GM18868 (cell line): Measurements from ENCODE around the gene EPO.
A peak's percentile ranks its signal among the peaks of the same experiment; 100 is the strongest.
"Not testable (repeated sequence)": the region's sequence is repeated elsewhere in the genome, so short reads cannot be mapped to it uniquely, and the experiment has no call there.

Source experiments
- ATAC-seq: cut with Tn5 transposase; IDR thresholded peaks from one replicate; pipeline ENCODE4 v1.9.1; 2021; ENCODE audit warnings: mild to moderate bottlenecking, moderate library complexity; ENCODE audit not compliant: unreplicated experiment

The EPO gene

DNA sequence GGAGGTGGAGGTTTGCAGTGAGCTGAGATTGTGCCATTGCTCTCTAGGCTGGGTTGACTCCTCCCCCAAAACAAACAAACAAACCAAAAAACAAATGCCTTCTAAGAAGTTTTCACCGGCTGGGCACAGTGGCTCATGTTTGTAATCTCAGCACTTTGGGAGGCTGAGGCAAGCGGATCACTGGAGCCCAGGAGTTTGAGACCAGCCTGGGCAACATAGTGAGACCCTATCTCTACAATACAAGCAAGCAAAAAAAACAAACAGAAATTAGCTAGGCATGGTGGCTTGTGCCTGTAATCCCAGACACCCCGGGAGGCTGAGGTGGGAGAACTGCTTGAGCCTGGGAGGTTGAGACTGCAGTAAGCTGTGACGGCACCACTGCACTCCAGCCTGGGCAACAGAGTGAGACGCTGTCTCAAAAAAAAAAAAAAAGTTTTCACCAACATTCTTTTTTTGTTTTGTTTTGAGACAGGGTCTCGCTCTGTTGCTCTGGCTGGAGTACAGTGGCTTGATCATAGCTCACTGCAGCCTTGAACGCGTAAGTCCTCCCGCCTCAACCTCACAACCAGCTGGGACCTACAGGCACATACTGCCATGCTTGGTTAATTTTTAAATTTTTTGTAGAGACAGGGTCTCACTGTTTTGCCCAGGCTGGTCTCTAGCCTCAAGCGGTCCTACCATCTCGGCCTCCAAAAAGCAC, 11.8 kb downstream of the EPO start:
- no peak for ATAC-seq

DNA sequence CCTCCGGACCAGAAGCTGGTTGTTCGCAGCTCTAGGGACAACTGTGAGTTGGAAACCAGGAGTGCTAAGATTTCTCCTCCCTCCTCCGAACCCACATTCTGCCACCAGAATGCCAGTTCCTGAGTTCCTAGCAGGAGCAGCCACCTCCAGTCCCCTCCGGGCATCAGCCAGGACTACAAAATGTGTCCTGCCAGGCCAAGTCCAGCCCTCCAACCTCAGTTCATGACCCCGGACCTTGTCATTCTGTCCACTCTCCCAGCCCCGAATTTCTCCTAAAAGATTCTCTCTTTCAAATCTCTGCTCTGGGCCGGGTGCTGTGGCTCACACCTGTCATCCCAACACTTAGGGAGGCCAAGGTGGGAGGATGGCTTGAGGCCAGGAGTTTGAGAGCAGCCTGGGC, 15.5 kb downstream of the EPO start:
- ATAC-seq, result no peak

DNA sequence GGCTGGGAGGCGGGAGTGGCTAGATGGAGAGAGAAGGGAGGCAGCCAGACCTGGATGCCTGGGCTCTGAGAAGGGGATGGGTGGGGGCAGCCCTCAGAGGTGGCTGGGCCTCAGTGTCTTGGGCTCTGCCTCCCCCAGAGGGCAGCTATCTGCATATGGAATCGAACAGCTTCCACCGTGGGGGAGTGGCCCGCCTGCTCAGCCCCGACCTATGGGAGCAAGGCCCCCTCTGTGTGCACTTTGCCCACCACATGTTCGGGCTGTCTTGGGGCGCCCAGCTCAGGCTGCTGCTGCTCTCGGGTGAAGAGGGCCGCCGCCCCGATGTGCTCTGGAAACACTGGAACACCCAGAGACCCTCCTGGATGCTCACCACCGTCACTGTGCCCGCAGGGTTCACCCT, 16.4 kb downstream of the EPO start:
- no peak for ATAC-seq

DNA sequence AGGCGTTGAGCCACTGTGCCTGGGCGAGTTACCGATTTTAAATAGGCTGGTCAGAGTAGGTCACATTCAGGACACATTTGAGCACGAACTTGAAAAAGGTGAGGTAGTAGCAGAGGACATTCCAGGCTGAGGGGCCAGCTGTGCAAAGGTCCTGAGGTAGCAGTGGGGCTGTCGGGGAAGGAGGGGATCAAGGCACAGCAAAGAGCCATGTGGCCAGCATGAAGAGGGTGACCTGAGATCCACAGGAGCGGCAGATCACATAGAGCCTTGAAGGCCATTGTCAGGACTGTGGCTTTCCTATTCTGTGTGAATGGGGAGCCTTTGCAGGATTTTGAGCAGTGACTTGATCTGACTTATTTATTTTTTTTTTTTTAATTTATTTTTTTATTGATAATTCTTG, 19.7 kb downstream of the EPO start:
- ATAC-seq, result no peak

DNA sequence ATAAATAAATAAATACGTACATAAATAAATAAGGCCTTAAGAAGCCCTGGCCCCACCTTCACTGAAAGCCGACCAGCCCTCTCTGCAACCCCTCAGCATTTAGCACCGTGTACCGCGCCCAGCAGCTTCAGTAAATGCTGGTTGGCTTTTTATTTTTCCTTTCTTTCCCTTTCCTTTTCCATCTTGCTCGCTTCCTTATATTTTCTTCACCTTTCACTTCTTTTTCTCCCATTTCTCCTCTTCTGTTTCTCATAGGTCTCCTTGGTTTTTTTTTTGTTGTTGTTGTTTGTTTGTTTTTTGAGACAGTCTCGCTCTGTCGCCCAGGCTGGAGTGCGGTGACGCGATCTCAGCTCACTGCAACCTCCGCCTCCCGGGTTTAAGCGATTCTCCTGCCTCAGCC, 24.3 kb downstream of the EPO start:
- ATAC-seq, result no peak

DNA sequence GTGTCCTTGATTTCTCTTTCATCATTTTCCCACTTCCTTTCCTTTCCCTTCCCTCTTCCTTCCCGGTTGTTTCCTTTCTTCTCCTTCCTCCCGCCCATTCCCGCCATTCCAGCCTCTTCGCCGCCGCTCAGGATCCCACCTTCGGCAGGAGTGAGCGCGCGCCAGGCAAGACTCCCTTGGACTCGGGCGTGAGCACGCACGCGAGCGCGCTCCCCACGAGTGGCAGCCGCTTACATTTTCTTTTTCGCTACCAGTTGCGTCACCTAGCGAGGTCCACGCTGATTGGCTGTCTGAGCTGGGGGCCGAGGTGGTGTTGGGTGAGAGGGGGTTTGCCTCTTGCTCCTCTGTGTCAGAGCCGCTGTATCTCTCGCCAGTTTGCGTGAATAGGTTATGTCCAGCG, 24.9 kb downstream of the EPO start:
- peak; percentile 52 for ATAC-seq

DNA sequence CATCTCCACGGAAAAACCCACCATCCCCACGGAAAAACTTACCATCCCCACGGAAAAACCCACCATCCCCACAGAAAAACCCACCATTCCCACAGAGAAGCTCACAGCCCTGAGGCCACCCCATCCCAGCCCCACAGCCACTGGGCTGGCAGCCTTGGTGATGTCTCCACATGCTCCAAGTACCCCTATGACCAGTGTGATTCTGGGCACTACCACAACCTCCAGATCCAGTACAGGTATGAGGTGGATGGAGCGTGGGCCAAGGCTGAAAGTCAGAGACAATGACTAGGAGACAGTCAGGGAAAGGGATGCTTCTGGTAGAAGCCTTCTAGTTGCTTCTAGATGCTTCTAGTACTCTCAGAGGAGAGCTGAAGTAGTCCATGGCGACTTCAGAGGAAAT, 32.7 kb downstream of the EPO start:
- ATAC-seq, result no peak

DNA sequence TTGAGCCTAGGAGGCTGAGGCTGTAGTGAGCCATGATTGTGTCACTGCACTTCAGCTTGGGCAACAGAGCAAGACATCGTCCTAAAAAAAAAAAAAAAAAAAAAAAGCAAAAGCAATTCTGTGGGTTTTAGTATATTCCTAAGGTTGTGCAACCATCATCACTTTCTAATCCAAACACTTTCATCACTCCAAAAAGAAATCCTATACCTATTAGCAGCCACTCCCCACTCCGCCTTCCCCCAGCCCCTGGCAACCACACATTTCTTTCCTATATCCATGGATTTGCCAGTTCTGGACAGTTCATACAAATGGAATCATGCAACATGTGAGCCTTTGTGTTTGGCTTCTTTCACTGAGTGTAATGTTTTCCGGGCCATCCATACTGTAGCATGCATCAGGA, 33.5 kb downstream of the EPO start:
- no peak for ATAC-seq

DNA sequence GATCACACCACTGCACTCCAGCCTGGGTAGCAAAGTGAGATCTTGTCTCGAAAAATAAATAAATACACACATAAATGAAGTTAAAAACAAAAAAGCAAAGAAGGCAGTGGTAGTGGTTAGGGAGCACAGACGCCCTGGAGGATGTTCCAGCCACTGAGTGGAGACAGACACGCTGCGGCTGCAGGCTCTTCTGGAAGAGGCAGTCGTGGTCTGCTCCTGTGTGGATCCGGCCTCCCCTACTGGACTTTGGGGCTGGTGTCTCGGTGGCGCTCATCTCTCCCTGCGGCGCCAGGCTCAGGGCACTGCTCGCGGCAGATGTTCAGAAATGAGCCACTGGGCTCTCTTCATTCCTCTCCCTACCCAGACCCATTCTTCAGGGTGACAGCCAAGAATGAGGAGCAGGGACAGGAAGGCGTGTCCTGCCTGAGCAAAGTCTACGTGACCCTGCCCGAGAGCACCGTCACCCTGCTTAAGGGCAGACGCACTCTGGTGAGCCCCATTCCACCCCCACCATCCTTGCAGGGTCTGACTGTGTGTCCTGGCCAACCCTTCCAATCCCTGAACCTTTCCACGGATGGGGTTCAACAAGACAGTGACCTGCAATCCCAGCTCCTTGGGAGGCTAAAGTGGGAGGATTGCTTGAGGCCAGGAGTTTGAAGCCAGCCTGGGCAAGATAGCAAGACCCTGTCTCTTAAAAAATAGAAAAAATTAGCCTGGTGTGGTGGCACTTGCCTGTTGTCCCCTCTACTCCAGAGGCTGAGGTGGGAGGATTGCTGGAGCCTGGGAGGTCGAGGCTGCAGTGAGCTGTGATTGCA, 39.3 kb downstream of the EPO start:
- ATAC-seq, result no peak

DNA sequence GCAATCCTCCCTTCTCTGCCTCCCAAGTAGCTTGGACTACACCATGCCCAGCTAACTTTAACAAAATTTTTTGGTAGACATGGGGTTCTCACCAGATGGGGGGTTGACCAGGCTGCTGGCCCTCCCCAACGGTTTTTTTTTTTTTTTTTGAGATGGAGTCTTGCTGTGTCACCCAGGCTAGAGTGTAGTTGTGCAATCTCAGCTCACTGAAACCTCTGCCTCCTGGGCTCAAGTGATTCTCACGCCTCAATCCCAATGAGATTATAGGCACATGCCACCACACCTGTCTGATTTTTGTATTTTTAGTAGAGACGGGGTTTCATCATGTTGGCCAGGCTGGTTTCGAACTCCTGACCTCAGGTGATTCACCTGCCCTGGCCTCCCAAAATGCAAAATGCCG, 42.6 kb downstream of the EPO start:
- ATAC-seq, result not testable (repeated sequence)

DNA sequence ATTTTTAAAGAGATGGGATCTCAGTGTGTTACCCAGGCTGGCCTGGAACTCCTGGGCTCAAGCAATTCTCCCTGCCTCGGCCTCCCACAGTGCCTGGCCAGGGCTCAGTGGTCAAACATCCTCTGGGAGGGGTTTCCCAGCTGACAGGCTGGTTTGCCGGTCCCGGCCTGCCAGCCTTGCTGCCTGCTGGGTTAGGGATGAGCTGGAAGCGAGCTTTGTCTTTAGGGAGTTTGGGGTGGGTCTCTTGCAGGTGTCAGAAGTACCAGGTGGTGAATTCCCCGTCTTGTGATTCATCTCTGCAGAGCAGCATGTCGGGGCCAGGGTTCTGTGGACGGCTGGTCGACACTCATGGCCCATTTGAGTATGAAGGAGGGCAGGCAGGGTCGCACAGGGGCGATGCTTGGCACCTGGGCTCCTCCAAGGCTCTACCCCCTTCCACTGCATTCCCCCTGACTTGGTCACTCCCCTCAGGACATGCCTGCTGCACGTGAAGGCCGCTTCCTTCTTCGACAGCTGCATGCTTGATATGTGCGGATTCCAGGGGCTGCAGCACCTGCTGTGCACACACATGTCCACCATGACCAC, 43.4 kb downstream of the EPO start:
- ATAC-seq, result no peak

DNA sequence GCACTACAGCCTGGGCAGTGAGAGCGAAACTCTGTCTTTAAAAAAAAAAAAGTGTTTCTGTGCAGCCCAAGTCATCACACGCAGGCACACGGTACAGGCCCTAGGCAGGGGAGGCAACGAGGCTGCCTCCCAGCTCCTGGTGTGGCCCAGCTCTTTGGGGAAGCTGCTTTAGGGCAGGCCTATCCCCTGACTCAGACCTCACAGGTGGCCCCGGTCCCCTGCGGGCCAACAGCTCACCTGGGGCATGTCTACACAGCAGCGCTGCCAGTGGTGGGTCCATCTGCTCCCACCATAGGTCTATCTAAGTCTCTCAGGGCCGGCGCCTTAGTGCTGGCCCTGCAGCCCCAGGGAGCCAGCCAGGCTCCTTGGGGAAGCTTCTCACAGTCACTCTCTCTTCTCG, 44.6 kb downstream of the EPO start:
- ATAC-seq, result no peak

DNA sequence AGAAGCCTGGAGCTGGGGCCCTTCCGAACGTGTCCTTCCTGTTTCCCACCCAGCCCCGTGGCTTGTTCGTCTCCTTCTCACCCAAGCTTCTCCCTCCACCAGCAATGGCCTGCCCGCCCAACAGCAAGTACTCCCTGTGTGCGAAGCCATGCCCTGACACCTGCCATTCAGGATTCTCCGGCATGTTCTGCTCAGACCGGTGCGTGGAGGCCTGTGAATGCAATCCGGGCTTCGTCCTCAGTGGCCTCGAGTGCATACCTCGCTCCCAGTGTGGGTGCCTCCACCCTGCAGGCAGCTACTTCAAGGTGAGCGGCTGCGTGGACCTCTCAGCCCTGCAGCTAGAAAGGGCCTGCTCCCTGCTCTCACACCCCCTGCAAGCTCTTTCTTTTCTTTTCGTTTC, 45.0 kb downstream of the EPO start:
- ATAC-seq, result no peak

DNA sequence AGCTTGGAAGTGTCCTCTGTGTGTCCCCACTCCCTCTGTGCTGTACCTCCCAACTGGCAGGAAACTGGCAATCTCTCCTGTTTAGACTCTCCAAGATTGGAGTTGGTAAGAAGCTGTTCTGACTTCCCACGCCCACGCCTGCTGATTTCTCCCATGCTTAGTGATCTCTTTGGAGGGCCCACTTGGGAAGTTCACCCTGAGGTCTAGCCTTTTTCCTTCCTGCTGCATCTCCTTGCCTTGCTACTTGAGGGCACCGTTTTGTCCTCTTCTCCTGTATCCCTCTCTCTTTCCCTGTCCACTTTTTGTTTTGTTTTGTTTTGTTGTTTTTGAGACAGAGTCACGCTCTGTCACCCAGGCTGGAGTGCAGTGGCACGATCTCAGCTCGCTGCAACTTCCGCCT, 48.5 kb downstream of the EPO start:
- no peak for ATAC-seq
